GM18873 (cell line): ENCODE results near the gene DENND2A.
"Not testable (repeated sequence)": the region's sequence is repeated elsewhere in the genome, so short reads cannot be mapped to it uniquely, and the experiment has no call there.

Source experiments
- ATAC-seq: cut with Tn5 transposase; IDR thresholded peaks from one replicate; pipeline ENCODE4 v1.9.1; 2021; ENCODE audit warnings: mild to moderate bottlenecking, moderate library complexity, moderate number of reproducible peaks; ENCODE audit not compliant: unreplicated experiment, low FRiP score

The DENND2A gene

GRCh38 chr7:140557069-140557468 lies 83.5 kb downstream of the DENND2A start:
- no peak for ATAC-seq

GRCh38 chr7:140553236-140553635 lies 87.4 kb downstream of the DENND2A start:
- ATAC-seq: not testable (repeated sequence)

GRCh38 chr7:140552240-140552679 lies 88.4 kb downstream of the DENND2A start:
- ATAC-seq: no peak

GRCh38 chr7:140551355-140552239 lies 89.0 kb downstream of the DENND2A start:
- ATAC-seq: no peak

GRCh38 chr7:140546947-140547346 lies 93.7 kb downstream of the DENND2A start:
- no peak for ATAC-seq

- no peak for ATAC-seq
Measured at GRCh38 chr7:140544388-140544826, 96.2 kb downstream of the DENND2A start.

- no peak for ATAC-seq
Measured at GRCh38 chr7:140542228-140542603, 98.4 kb downstream of the DENND2A start.

- no peak for ATAC-seq
Measured at GRCh38 chr7:140541513-140542227, 98.9 kb downstream of the DENND2A start.

GRCh38 chr7:140541176-140541512 lies 99.5 kb downstream of the DENND2A start:
- no peak for ATAC-seq

GRCh38 chr7:140540136-140540777 lies 100.4 kb downstream of the DENND2A start:
- no peak for ATAC-seq

- ATAC-seq: no peak
Measured at GRCh38 chr7:140539461-140539860, 101.2 kb downstream of the DENND2A start.

GRCh38 chr7:140537750-140538482 lies 102.7 kb downstream of the DENND2A start:
- no peak for ATAC-seq

GRCh38 chr7:140534743-140535142 lies 105.9 kb downstream of the DENND2A start:
- no peak for ATAC-seq

GRCh38 chr7:140533394-140533872 lies 107.2 kb downstream of the DENND2A start:
- ATAC-seq: no peak

GRCh38 chr7:140529428-140529827 lies 111.2 kb downstream of the DENND2A start:
- not testable (repeated sequence) for ATAC-seq

GRCh38 chr7:140526787-140527664 lies 113.6 kb downstream of the DENND2A start:
- ATAC-seq: no peak

- ATAC-seq: no peak
Measured at GRCh38 chr7:140526214-140526613, 114.4 kb downstream of the DENND2A start.

GRCh38 chr7:140525743-140526142 lies 114.9 kb downstream of the DENND2A start:
- no peak for ATAC-seq

- no peak for ATAC-seq
Measured at GRCh38 chr7:140521421-140521820, 119.2 kb downstream of the DENND2A start.
